Right cardiac atrium (tissue), 5 donors: ENCODE results near the gene ACTMAP. TPM values are rescaled to one million over a fixed set of nuclear protein-coding genes. Genes with fewer than 3 reads are reported as not detected.
A peak's percentile ranks its signal among the peaks of the same experiment; 100 is the strongest.
"Not testable (repeated sequence)": the region's sequence is repeated elsewhere in the genome, so short reads cannot be mapped to it uniquely, and the experiment has no call there.

ENCODE experiments used
- ATAC-seq, 2 donors: fragments of 200-7000 bp; cut with Tn5 transposase; one replicate each; pipeline versions ENCODE4 v1.8.0 to v1.9.1; 2020; ENCODE audit warnings: moderate library complexity in 2 of 2, mild to moderate bottlenecking in 1 of 2
- DNase-seq, 3 donors: peaks; one replicate each; pipeline ENCODE4 v3.0.0-alpha.2; 2020
- H3K27ac ChIP-seq: one replicate; pipeline ENCODE4 v1.5.1; 2013; ENCODE audit warnings: mild to moderate bottlenecking, low read length, control low read depth, moderate library complexity
- H3K27me3 ChIP-seq: one replicate; pipeline ENCODE4 v1.6.1; 2013; ENCODE audit not compliant: control insufficient read depth, insufficient read depth
- H3K4me1 ChIP-seq: one replicate; pipeline ENCODE4 v1.6.1; 2013; ENCODE audit warnings: low read length; ENCODE audit not compliant: control insufficient read depth, insufficient read depth
- H3K4me3 ChIP-seq: one replicate; pipeline ENCODE4 v1.5.1; 2013; ENCODE audit warnings: low read length, control low read depth
- H3K9me3 ChIP-seq: one replicate; pipeline ENCODE4 v1.6.1; 2013; ENCODE audit warnings: low read length; ENCODE audit not compliant: control insufficient read depth
- WGBS: extraction: QIAGEN DNeasy Blood & Tissue Kit; methylation state at CpG from one replicate; pipeline ENCODE4 v1.1.7; 2013; 5-methylcytosine and 5-hydroxymethylcytosine counted together
- intact Hi-C, 4 donors: fragments of 100-400 bp; cut with DNase I; formaldehyde crosslinking; loops; one replicate each; pipeline versions ENCODE4 v1.11.0 to v1.14.0; 2022 to 2023
- polyA plus RNA-seq: library from polyadenylated mRNA; stranded (reverse); fragments of 200-250 nt; gene quantifications from one replicate; pipeline ENCODE4 v1.2.3, GENCODE V29; 2013
- total RNA-seq, 4 donors: library from RNA; stranded (reverse); fragmentation: NEBNext Ultra II Directional; extraction: Animal tissue kit (Norgen Biotek cat#: 25700); gene quantifications; one replicate each; pipeline ENCODE4 v1.2.1, GENCODE V29; 2021
- donor health status: healthy with polysubstance abuse.
- donor health status: DM: no; HTN: yes; CAD: no.
- donor health status: DM: no; HTN: no; CAD: no.
- donor health status: DM: no; HTN: yes; CAD: no; lungs with severe emphysema.
- donor health status: DM: yes; HTN: yes; CAD: no.

The ACTMAP gene
- total and polyA plus RNA-seq, 5 donors: 4.5 to 6.1 (median 5.1) TPM

DNA sequence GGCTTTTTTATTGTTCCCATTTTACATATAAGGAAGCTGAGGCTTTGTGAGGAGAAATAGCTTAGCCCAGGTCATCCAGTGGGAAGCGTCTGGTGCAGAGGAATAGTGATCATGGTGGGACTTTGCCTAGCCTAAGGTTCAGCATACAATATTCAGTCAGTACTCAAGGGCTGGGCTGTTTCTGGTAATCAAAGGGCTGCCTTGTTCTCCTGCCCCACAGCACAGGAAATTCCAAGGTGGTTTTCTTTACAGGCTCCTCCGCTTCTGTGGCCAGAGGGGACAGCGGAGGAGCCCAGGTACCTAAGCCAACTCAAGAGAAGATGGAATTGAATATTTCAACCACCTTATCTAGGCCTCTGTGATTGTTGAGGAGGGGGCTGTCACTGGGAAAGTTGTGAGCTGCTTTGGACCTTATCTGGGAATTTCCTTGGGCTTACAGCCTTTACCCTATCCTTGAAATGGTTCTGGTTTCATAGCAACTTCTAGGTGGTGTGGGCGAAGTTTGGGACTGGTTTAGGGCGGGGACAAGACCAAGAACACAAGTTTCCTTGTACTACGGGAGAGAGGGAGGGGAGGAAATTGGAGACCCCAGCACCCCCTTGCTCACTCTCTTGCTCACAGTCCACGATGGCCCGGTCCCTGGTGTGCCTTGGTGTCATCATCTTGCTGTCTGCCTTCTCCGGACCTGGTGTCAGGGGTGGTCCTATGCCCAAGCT, 24.8 kb upstream of the ACTMAP start, which contains the start of gene MIA:
TSS of gene MIA (plus strand) at position 606 of the 716 bp plus-strand sequence. CDS start at position 628, 22 bp downstream.
- Histone ChIP-seq H3K9me3 (no peaks in the 10 kb centered on the region), H3K4me3 (no peak within 1 kb of the TSS), H3K27me3 (no peaks in the 10 kb centered on the region), H3K27ac (no peak within 1 kb of the TSS), H3K4me1 (peaks cover 4% of the 10 kb centered on the region)
- 83% methylated on average over 9 of the region's 9 CpGs for WGBS
- DNase-seq (no peak), ATAC-seq (no peak)
- intact Hi-C loops: no loop called here

- H3K4me3 ChIP-seq, H3K9me3 ChIP-seq, H3K27ac ChIP-seq, H3K4me1 ChIP-seq, intact Hi-C loops, ATAC-seq, H3K27me3 ChIP-seq: not testable (repeated sequence)
- 95% methylated on average over 10 of the region's 10 CpGs for WGBS
- DNase-seq: peak in 1 of 3 donors; percentile 19
Measured at GRCh38 chr19:40771101-40771862, 21.0 kb upstream of the ACTMAP start.

DNA sequence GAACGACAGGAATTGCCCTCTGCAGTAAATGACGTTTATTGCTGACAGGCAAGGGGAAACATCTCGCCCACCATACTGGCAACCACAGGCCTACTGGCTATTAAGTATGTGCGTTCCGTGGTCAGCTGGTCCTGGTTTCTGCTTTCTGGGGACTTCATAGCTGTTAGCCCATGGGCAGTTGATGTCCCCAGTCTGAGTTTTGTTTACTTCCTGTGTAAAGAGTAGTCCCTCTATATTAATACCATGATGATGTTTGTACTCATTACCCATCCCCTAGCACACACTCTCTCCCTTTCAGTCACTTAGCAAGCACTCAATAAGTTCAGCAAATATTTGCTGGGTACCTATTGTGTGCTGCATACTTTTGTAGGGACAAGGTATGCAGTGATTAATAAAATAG, 18.6 kb upstream of the ACTMAP start:
- Histone ChIP-seq H3K4me3 (no peak overlapping the region), H3K27me3 (no peaks in the 10 kb centered on the region), H3K27ac (no peak overlapping the region), H3K4me1 (no peaks in the 10 kb centered on the region), H3K9me3 (no peaks in the 10 kb centered on the region)
- intact Hi-C loops: no loop called here
- ATAC-seq (no peak), DNase-seq (peak in 1 of 3 donors; percentile 11)
- WGBS: 74% methylated on average over 5 of the region's 5 CpGs

DNA sequence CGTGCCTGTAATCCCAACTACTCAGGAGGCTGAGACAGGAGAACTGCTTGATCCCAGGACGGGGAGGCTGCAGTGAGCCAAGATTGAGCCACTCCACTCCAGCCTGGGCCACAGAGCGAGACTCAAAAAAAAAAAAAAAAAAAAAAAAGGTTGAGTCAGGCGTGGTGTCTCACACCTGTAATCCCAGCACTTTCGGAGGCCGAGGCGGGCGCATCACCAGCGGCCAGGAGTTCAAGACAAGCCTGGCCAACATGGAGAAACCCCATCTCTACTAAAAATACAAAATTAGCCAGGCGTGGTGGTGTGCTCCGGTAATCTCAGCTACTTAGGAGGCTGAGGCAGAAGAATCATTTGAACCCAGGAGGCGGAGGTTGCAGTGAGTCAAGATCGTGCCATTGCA, 16.1 kb upstream of the ACTMAP start:
- WGBS: 95% methylated on average over 13 of the region's 13 CpGs
- ATAC-seq, H3K27me3 ChIP-seq, H3K27ac ChIP-seq, H3K4me1 ChIP-seq, H3K9me3 ChIP-seq, intact Hi-C loops, H3K4me3 ChIP-seq: not testable (repeated sequence)
- DNase-seq: peak in 1 of 3 donors; percentile 34

- ATAC-seq: no peak
- no peak overlapping the region for H3K4me3 ChIP-seq
Measured at GRCh38 chr19:40763963-40764362, 13.7 kb upstream of the ACTMAP start.

DNA sequence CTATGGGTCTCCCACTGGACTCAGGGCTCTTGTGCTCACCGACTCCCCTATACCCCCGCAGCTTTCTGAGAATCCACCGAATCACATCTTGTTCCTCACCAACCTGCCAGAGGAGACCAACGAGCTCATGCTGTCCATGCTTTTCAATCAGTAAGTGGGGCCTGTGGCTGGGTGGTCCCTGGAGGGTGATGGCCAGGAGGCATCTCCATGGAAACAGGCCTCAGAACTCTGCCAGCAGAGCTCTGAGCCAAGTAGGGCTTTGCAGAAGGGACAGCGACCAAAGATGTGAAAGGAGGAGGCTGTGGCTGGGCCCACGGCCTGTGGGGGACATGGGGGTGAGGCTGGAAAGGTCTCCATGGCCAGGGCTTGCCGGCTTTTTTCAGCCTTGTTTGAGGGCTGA, 13.2 kb upstream of the ACTMAP start:
- no peak overlapping the region for H3K27ac ChIP-seq
- H3K9me3 ChIP-seq: no peaks in the 10 kb centered on the region
- ATAC-seq: no peak
- intact Hi-C loops: no loop called here
- 92% methylated on average over 7 of the region's 7 CpGs for WGBS
- H3K27me3 ChIP-seq: no peaks in the 10 kb centered on the region
- DNase-seq: peak in 1 of 3 donors; percentile 10
- H3K4me3 ChIP-seq: no peak overlapping the region
- H3K4me1 ChIP-seq: no peaks in the 10 kb centered on the region

More at GRCh38 chr19:40763963-40764362, 13.7 kb upstream of the ACTMAP start:
- H3K27me3 ChIP-seq: no peaks in the 10 kb centered on the region
- no peak overlapping the region for H3K27ac ChIP-seq
- 89% methylated on average over 10 of the region's 10 CpGs for WGBS
- no peaks in the 10 kb centered on the region for H3K4me1 ChIP-seq
- peak in 1 of 3 donors; percentile 22 for DNase-seq
- H3K9me3 ChIP-seq: no peaks in the 10 kb centered on the region
- intact Hi-C loops: no loop called here

DNA sequence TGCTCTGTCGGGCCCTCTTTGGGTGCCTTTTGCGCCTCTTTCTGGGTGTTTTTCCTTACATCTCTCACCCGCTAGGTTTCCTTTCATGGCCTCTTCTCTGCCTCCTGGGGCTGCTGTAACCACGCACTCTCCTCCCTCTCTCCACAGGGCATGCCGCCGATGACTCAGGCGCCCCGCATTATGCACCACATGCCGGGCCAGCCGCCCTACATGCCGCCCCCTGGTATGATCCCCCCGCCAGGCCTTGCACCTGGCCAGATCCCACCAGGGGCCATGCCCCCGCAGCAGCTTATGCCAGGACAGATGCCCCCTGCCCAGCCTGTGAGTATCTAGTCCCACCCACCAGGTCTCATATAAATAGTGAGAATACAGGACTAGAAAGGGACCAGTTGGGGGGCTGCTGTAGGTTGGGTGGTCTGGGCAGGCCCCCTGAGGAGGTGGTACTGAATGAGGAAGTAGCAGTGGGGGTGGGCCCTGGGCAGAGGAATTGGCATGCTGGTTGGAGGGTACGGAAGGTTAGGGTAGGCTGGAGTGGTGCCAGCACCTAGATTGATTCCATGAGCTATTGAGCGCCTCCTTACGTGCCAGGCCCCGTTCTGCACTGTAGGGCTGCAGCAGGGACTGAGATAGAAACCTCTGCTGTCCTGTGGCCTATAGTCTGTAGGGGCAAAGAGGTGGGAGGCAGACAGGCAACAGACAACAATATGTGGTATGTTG, 12.6 kb upstream of the ACTMAP start:
- DNase-seq (peak in 1 of 3 donors; percentile 59), ATAC-seq (no peak)
- no peaks in the 10 kb centered on the region for H3K4me1 ChIP-seq

DNA sequence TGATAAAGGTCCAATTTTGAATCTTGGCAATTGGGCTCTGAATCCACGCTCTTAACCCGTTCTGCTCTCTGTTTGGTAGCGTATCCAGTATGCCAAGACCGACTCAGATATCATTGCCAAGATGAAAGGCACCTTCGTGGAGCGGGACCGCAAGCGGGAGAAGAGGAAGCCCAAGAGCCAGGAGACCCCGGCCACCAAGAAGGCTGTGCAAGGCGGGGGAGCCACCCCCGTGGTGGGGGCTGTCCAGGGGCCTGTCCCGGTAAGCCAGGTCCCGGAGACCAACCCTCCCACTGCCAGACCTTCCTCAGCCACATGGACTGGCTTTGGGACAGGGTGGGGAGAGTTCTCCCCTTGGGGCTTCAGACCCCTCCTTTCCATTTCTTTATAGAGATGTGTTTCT, 9.1 kb upstream of the ACTMAP start:
- Histone ChIP-seq H3K27me3 (no peaks in the 10 kb centered on the region), H3K27ac (no peak overlapping the region), H3K4me1 (peaks cover 10% of the 10 kb centered on the region), H3K4me3 (no peak overlapping the region), H3K9me3 (no peaks in the 10 kb centered on the region)
- 92% methylated on average over 13 of the region's 13 CpGs for WGBS
- ATAC-seq (no peak), DNase-seq (no peak)
- intact Hi-C loops: no loop called here

More for the DNA sequence above, 12.6 kb upstream of the ACTMAP start:
- Histone ChIP-seq H3K27me3 (no peaks in the 10 kb centered on the region), H3K27ac (no peak overlapping the region), H3K9me3 (no peaks in the 10 kb centered on the region), H3K4me3 (no peak overlapping the region)
- intact Hi-C loops: no loop called here
- 90% methylated on average over 17 of the region's 17 CpGs for WGBS

- Histone ChIP-seq H3K4me3 (no peak overlapping the region), H3K27me3 (no peaks in the 10 kb centered on the region), H3K9me3 (no peaks in the 10 kb centered on the region), H3K4me1 (peaks cover 10% of the 10 kb centered on the region), H3K27ac (no peak overlapping the region)
- DNase-seq: peak in 1 of 3 donors; percentile 0
- intact Hi-C loops: no loop called here
- ATAC-seq: no peak
- WGBS: 100% methylated on average over 3 of the region's 3 CpGs
Measured at GRCh38 chr19:40758491-40758890, 8.2 kb upstream of the ACTMAP start.

GRCh38 chr19:40756502-40757110, 6.3 kb upstream of the ACTMAP start:
- H3K4me1 ChIP-seq: peaks cover 13% of the 10 kb centered on the region
- 75% methylated on average over 11 of the region's 11 CpGs for WGBS
- no peak overlapping the region for H3K4me3 ChIP-seq
- DNase-seq: peak in 1 of 3 donors; percentile 13
- no peaks in the 10 kb centered on the region for H3K9me3 ChIP-seq
- no peaks in the 10 kb centered on the region for H3K27me3 ChIP-seq
- intact Hi-C loops: no loop called here
- no peak for ATAC-seq
- no peak overlapping the region for H3K27ac ChIP-seq
